Hepatocyte (in vitro differentiated cells): Measurements from ENCODE around the gene C1orf94.

Experiments
- EZH2 ChIP-seq: fragments of 200-600 bp; sonication (generic); IDR thresholded peaks from 2 replicates; pipeline ENCODE4 v1.6.1; 2016; ENCODE audit warnings: antibody characterized with exemption, mild to moderate bottlenecking, borderline replicate concordance
- EZH2phosphoT487 ChIP-seq: fragments of 200-600 bp; sonication (generic); IDR thresholded peaks from one replicate; pipeline ENCODE4 v1.6.1; 2018; ENCODE audit warnings: antibody characterized with exemption, mild to moderate bottlenecking, low read depth, moderate library complexity; ENCODE audit not compliant: unreplicated experiment, severe bottlenecking
- TF ChIP-seq, protein P1 (sequence below): fragments of 200-600 bp; sonication (generic); IDR thresholded peaks from 2 replicates; pipeline ENCODE4 v1.5.1; 2016; ENCODE audit warnings: antibody characterized with exemption, mild to moderate bottlenecking; ENCODE audit not compliant: poor library complexity

DNA sequence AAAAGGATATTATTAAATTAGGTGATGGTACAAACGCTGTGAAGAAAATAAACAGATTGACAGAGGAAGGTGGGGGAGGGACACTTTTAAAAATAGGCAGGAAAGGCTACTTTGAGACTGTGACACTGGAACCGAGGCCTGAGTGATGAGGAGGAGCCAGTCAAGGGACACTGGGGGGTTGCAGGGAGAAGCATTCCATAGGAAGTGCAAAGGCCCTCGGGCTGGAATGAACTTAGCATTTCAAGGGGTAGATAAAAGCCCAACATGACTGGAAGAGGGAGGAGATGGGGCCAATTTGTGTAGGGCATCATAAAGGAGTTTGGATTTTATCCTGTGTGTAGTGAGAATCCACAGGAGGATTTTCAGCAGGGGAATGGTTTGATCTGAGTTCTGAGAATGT is 15.9 kb downstream of the C1orf94 start:
- TF ChIP-seq, protein P1, sequence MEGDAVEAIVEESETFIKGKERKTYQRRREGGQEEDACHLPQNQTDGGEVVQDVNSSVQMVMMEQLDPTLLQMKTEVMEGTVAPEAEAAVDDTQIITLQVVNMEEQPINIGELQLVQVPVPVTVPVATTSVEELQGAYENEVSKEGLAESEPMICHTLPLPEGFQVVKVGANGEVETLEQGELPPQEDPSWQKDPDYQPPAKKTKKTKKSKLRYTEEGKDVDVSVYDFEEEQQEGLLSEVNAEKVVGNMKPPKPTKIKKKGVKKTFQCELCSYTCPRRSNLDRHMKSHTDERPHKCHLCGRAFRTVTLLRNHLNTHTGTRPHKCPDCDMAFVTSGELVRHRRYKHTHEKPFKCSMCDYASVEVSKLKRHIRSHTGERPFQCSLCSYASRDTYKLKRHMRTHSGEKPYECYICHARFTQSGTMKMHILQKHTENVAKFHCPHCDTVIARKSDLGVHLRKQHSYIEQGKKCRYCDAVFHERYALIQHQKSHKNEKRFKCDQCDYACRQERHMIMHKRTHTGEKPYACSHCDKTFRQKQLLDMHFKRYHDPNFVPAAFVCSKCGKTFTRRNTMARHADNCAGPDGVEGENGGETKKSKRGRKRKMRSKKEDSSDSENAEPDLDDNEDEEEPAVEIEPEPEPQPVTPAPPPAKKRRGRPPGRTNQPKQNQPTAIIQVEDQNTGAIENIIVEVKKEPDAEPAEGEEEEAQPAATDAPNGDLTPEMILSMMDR: no peak
- TF ChIP-seq EZH2phosphoT487: no peak
- no peak for TF ChIP-seq EZH2
